ENCODE data around the gene AADACL3.

DNA sequence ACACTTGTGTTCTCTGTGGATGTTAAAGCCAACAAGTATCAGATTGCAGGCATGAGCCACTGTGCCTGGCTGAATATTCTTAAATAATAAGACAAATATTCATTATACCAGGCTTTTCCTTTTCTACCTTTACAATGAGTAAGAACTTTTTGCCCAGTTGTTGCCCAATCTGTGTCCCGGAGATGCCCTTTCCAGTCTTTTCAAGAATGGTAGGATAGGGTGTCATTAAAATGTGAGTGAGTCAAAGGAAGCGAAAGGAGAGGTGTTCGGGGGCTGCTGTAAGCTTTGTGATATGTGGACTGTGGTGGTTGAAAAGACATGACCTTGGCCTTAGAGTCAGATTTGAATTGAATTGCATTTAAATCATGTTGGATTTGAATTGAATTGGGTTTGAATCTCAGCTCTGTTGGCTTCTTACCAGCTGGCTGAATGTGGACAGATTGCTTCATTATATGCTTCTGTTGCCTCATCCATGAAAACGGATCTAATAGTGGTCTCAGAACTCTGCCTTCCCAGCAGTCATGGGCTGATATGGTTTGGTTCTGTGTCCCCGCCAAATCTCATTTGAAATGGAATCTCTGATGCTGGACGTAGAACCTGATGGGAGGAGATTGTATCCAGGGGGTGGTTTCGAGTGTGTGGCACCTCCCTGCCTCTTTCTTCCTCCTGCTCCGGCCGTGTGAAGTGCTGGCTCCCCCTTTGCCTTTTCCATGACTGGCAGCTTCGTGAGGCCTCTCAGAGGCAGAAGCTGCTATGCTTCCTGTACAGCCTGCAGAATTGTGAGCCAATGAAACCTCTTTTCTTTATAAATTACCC lies 22.7 kb upstream of the AADACL3 start:
- TF ChIP-seq POLR2A (IDR thresholded peaks at IDR 0.05; ENCODE audit: low read depth) (no peak), POLR2AphosphoS5 (IDR thresholded peaks at IDR 0.05) (no peak)
- TF ChIP-seq, protein P1, sequence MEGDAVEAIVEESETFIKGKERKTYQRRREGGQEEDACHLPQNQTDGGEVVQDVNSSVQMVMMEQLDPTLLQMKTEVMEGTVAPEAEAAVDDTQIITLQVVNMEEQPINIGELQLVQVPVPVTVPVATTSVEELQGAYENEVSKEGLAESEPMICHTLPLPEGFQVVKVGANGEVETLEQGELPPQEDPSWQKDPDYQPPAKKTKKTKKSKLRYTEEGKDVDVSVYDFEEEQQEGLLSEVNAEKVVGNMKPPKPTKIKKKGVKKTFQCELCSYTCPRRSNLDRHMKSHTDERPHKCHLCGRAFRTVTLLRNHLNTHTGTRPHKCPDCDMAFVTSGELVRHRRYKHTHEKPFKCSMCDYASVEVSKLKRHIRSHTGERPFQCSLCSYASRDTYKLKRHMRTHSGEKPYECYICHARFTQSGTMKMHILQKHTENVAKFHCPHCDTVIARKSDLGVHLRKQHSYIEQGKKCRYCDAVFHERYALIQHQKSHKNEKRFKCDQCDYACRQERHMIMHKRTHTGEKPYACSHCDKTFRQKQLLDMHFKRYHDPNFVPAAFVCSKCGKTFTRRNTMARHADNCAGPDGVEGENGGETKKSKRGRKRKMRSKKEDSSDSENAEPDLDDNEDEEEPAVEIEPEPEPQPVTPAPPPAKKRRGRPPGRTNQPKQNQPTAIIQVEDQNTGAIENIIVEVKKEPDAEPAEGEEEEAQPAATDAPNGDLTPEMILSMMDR (IDR thresholded peaks at IDR 0.05), result no peak
